SKM-1 treated with dmso at 0.1 percent for 144 hours (cell line): ENCODE results near the gene CCDC34.
"Not testable (repeated sequence)": the region's sequence is repeated elsewhere in the genome, so short reads cannot be mapped to it uniquely, and the experiment has no call there.

ENCODE experiments used
- DNase-seq: peaks from one replicate; lab custom pipeline; 2025; ENCODE audit not compliant: unreplicated experiment; lab: John Stamatoyannopoulos, UW

Gene CCDC34

DNA sequence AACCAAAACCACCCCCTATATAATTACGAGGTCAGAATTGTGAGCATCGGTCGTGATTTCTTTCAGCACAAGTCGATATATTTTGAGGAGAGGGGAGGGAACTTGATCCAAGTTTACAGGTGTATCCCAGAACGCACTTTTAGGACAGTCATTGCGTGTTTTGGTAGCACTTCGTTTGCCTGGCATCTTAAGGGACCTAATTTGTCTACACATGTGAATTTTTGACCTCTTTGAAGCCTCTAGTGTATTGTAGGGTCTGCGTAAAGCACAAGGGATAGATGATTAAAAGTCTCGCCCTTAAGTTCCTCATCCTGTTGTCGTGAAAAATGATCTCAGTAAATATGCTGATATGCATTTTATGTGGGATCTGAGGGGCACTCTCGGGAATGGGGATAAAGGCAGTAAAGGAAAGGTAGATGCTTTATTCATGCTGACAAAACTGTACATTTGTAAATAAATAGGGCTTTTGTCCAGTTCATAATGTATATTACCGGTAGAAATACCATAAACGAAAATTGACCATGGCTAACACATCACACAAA lies 632 bp upstream of the CCDC34 start:
- DNase-seq, result no peak

GRCh38 chr11:27361649-27362431 lies 1.2 kb downstream of the CCDC34 start:
- no peak for DNase-seq

DNA sequence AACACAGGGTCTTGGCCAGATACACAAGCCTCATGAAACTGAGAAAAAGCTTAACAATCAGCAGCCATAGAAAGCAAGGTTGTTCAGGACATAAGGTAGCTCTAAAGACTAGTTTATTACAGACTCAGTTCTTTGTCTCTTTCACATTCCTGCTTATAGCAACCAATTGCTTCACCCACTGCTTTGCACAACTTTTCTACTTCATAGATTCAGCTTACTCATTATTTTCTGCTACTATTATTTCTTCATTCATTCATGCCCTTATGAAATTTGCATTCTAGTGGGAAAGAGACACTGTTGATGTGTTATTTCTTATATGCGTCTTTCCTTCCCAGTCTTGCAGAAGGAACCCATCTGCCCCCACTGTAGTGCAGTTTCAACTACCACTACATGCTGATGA lies 4.7 kb downstream of the CCDC34 start:
- DNase-seq, result no peak

GRCh38 chr11:27357250-27357649 lies 5.8 kb downstream of the CCDC34 start:
- no peak for DNase-seq

DNA sequence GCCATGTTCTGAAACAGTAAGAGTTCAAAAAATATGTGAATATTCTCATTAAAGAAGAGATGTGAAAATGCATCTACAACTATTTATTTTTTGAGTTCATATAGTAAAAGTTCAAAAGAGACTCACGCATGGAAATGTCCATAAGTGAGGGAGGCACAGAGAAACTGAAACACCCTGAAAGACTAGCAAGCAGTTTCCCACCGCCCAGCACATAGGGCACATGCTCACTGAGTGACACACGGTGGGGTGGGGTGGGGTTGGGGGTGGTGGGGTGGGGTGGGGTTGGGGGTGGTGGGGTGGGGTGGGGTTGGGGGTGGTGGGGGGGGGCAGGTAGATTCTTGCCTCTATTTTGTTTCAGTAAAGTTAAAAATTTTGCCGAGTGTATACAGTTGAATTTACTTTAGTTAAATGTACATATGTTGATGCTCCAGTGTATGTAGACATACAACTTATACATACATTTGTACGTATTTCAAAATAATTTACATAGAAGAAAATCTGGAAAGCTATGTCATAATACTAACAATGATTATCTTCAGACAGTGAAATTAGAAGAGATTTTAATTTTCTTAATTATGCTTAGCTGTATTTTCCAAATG lies 6.3 kb downstream of the CCDC34 start:
- DNase-seq, result no peak

- DNase-seq, result no peak
These were observed 7.4 kb downstream of the CCDC34 start for GRCh38 chr11:27355575-27356104.

GRCh38 chr11:27354359-27354965 lies 8.6 kb downstream of the CCDC34 start:
- DNase-seq, result no peak

GRCh38 chr11:27353593-27354358 lies 9.2 kb downstream of the CCDC34 start:
- no peak for DNase-seq

- DNase-seq, result no peak
These were observed 10.2 kb downstream of the CCDC34 start for GRCh38 chr11:27352781-27353180.

GRCh38 chr11:27350511-27350910 lies 12.5 kb downstream of the CCDC34 start:
- DNase-seq, result no peak

GRCh38 chr11:27349919-27350318 lies 13.1 kb downstream of the CCDC34 start:
- DNase-seq, result no peak

- DNase-seq, result no peak
These were observed 14.6 kb downstream of the CCDC34 start for GRCh38 chr11:27348340-27348873.

- DNase-seq, result no peak
These were observed 15.4 kb downstream of the CCDC34 start for GRCh38 chr11:27347359-27348339.

GRCh38 chr11:27339941-27340340 lies 23.1 kb downstream of the CCDC34 start:
- no peak for DNase-seq

DNA sequence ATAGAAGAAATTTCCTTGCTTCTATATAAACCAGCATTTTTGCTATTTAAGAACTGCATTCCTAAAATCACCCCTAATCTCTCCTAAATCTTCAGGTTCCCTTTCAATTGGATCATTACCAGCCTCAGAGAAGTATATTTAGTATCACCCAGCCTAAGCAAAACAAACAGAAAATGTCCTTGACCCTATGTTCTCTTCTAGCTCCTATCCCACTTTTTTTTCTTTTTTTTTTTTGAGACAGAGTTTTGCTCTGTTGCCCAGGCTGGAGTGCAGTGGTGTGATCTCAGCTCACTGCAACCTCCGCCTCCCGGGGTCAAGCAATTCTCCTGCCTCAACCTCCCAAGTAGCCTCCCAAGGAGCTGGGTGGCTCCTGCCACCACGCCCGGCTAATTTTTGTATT lies 28.3 kb downstream of the CCDC34 start:
- DNase-seq, result not testable (repeated sequence)

- no peak for DNase-seq
These were observed 31.0 kb downstream of the CCDC34 start for GRCh38 chr11:27331981-27332380.

- no peak for DNase-seq
These were observed 32.3 kb downstream of the CCDC34 start for GRCh38 chr11:27330633-27331270.

- DNase-seq, result no peak
These were observed 33.0 kb downstream of the CCDC34 start for GRCh38 chr11:27329867-27330632.
